DMS 273 (cell line): ENCODE data around the gene ZNF532.
"Not testable (repeated sequence)": the region's sequence is repeated elsewhere in the genome, so short reads cannot be mapped to it uniquely, and the experiment has no call there.

ENCODE experiments used
- DNase-seq: peaks from one replicate; lab custom pipeline; 2025; ENCODE audit not compliant: unreplicated experiment; lab: John Stamatoyannopoulos, UW

Gene ZNF532

DNA sequence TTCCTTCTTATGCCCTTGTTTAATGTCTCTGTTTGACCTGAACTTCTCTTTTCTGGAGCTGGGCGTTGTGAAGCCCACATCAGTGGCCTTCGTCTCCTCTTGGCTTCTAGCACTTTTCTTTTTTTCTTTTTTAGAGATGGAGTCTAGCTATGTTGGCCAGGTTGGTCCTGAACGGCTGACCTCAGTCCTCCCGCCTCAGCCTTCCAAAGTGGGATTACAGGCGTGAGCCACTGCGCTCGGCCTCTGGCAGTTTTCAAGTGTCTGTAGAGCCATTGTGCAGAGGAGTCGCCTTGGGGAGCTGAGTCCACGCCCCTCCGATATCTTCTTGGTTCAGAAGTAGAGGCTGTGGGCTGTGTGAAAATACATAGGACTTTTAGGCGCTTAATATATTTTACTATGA is 36.5 kb downstream of the ZNF532 start:
- no peak for DNase-seq

DNA sequence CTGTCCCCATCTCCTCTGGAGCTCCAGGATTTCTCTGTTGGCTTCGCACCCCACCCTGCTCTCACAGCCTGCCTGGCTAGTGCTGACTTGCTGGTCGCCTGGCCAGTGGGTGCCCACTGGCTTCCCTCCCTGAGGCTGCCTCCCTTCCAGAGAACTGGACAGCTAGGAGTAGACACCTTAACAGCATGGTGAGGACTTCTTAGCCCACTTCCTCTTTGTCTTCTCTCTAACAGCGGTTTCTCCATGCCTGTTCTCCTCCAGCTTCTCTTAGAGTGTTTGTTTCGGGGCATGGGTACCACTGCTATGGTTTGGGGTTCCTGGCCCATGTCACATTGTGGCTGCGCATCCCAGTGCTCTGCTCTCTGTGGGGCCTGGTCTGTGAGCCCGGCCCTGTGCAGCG is 37.1 kb downstream of the ZNF532 start:
- DNase-seq: no peak

GRCh38 chr18:58902961-58903360 is 38.3 kb downstream of the ZNF532 start:
- DNase-seq: no peak

GRCh38 chr18:58903533-58903932 is 38.9 kb downstream of the ZNF532 start:
- no peak for DNase-seq

DNA sequence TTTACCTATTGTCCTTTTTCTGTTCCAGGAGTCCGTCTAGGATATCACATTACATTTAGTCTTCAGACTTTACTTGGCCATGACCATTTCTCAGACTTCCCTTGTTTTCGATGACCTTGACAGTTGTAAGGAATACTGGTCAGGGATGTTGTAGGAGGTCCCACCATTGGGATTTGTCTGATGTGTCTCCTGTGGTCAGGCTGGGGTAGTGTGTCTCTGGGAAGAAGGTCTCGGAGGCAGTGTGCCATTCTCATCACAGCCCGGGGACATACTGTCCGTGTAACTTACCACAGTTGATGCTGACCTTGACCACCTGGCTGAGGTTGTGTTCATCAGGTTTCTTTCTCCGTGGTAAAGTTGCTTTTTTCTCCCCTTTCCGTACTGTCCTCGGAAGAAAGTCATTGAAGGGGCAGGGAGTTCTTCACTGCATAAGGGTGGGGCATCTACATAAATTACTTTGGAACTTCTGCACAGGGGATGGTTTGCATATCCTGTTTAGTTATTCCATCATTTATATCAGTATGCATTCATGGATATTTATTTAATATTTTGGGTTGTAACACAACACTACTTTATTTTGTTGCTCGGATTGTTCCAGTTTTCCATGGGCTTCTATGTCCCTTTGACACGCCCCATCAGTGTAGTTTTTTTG is 41.2 kb downstream of the ZNF532 start:
- no peak for DNase-seq

DNA sequence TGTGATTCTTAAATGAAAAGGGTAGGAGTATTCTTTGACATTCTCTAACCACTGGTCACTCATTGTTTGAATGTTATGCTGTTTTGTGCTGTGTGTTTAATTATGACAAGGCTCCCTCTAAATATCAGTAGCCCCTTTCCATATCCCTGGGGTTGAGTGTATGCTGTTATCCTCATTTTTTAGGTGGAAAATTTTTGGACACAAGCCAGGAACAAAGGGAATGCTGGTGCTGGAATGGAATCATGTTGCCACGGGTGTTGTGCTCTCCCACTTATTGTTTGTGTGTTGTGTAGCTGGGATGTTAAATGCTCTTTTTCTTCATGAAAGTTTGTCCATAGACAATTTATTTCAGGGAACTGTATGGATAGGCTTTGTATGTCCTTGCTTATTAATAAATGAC is 43.3 kb downstream of the ZNF532 start:
- no peak for DNase-seq

DNA sequence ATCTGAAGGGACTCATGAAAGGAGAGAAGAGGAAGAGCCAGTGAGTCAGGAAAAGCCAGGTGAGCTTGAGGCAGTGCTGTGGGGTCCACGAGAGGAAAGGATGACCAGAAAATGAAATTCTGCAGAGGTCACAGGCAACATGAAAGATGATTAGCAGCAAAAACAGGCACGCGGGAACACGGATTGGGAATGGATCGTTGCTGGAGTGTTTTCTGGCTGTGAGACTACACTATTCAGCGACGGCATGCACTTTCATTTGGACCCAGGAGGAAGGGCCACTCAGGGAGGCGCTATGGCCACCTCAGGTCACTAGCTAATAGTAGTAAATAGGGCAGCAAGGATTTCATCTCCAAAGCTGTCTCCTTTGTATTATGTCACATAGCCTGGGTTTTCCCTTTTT is 44.8 kb downstream of the ZNF532 start:
- no peak for DNase-seq

- DNase-seq: no peak
These were observed 46.6 kb downstream of the ZNF532 start for GRCh38 chr18:58911241-58911640.

GRCh38 chr18:58911766-58912165 is 47.1 kb downstream of the ZNF532 start:
- DNase-seq: no peak

DNA sequence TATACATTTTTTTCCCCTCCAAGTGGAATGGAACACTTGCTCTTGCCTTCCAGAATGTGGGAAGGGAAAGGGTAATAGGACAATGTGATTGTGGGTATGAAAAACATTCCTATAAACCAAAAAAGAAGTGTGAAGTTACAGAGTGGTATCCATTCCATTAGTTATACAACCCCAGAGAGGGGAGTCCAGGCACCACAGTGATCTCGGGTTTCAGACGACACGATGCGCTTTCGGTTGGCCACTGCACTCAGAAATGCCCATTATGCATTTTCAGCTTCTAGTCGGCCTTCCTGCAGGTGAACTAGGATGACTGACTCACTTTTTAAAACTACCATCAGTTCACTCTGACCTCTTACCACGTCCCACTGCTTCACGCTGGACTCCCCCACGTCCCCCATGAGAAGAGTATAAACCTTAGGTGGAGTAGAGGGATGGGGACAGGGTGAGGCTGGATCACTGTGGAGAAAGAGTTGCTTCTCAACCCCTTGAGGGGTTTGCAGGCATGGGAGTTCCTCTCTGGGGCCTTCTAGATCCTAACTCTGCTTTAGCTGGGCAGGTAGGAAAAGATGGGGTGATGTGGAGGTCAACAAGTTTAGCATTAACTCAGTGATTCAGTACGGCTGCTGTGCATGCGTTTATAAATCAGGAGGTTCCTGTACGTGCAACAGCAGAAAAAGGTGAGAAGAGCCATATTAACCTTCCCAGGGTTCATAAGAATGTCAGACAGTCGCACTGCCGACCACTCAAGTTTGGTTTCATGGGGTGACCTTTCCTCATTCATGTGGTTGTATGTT is 50.5 kb downstream of the ZNF532 start:
- no peak for DNase-seq

- no peak for DNase-seq
These were observed 51.3 kb downstream of the ZNF532 start for GRCh38 chr18:58915995-58916394.

GRCh38 chr18:58919934-58920333 is 55.3 kb downstream of the ZNF532 start:
- DNase-seq: not testable (repeated sequence)

GRCh38 chr18:58922995-58923394 is 58.3 kb downstream of the ZNF532 start:
- DNase-seq: no peak

DNA sequence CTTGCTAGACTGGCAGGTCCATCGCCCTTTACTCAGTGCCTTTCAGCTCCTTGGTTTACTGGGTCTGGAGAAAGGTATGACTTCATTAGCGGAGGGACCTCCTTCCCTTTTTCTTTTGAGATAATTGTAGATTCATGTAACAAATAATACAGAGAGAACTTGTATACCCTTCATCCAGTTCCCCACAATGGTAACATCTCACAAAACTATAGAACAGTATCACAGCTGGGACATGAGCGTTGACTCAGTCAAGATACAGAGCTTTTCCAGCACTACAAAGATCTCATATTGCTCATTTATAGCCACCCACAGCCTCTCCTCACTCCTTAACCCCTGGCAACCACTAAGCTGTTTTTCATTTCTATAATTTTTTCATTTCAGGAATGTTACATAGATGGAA is 59.8 kb downstream of the ZNF532 start:
- DNase-seq: no peak

DNA sequence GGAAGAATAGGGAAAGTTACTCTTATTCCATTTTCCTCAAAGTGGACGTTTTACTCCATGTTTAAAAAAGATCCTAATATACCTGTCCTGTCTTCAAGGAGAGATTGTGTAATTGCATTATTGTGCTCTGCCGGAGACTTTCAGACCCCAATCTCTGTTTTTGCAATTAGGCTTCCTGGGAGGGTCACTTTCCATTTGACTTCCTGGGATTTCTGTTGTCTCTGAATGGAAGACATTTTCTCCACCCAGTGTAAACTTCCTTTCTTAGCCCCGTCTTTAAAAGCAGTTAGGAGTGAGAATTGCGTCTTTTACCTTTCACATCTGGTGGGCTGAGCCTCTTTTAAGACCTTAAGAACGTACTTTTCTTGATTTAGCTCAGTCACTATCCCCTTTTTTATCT is 63.0 kb downstream of the ZNF532 start:
- DNase-seq: no peak

DNA sequence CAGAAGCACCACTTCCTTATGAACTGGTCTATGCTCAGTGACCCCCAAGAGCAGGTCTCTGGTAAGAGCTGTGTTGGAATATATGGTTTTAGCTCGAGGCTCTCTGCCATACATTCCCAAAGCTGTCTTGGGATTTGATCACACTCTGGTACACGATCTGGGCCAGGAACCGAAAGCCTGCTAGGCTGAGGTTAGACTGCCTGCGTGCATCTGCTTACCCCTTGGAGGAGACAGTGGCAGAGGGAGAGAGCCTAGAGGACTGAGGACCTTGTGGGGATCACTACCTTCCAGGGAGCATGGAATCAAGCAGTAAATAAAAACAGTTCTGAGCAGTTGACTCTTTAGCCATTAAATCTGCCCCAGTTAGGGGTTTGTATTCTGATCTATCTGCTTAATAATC is 63.7 kb downstream of the ZNF532 start:
- DNase-seq: no peak

DNA sequence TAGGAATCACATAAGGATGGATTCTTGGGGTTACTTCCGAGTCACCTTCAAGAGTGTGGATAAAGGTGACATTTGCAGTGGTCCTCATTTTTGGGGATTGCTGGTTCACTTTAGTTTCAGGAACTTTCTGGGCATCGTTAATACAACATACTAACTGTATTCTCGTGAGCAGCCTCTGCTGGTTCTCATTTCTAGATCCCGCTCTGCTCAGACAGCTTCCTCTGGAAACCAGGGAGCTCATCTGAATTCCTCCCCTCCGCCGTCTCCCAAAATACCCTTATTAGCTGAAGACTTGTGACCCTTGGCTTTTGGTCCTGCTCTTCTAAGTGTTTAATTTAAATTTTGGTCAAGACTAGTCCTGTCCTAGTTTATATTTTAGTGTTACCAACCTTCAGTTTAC is 64.5 kb downstream of the ZNF532 start:
- DNase-seq: no peak

DNA sequence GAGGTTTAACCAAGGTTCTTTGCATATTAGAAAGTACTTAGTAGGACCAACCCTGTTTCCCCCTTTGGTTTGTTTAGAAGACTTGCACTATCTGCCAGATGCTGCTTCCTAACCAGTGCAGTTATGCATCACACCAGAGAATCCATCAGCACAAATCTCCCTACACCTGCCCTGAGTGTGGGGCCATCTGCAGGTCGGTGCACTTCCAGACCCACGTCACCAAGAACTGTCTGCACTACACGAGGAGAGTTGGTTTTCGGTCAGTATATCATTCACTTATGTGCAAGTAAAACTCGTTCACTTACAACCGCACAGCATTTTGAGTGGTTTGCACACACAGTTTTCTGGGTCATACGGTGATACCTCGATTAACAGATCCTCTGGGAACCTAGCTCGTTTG is 69.7 kb downstream of the ZNF532 start:
- DNase-seq: peak; percentile 43

GRCh38 chr18:58934933-58935577 is 70.4 kb downstream of the ZNF532 start:
- DNase-seq: no peak

- DNase-seq: no peak
These were observed 72.6 kb downstream of the ZNF532 start for GRCh38 chr18:58937071-58937886.

DNA sequence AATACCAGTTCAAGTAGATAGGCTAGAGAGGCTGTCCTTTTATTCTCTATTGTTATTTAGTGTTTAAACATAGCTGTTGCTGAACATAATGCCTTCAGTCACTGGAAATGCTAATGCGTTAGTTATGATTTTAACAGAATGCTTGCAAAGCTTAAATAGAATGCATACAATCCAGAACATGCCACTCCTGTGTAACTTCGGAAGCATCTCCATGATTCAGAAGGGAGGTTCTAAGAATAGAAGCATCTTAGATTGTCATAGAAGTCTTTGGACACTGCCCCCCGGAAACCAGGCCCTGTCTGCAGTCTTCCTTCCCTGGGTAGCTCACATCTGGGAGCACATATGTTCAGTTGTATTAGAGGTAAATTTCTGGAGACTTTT is 73.2 kb downstream of the ZNF532 start:
- no peak for DNase-seq
